Activated CD8-positive, alpha-beta memory T cell treated with anti-CD3 and anti-CD28 coated beads, Interleukin-2, amount 10 ng/mL, durations not matched to agents 7 days and 5 days (primary cell): ENCODE results near the gene DNAJB8. TPM values are rescaled to one million over a fixed set of nuclear protein-coding genes. Genes with fewer than 3 reads are reported as not detected.

ENCODE experiments used
- ATAC-seq: fragments of 150-1000 bp; cut with Tn5 transposase; one replicate; pipeline ENCODE4 v1.10.0; 2021; ENCODE audit warnings: moderate library complexity
- CTCF ChIA-PET: fragments of 350-600 bp; sonication (Branson Sonifier 250); formaldehyde crosslinking; loops from one replicate; lab custom pipeline; 2021; ENCODE audit warnings: antibody characterized with exemption; lab: Charles Lee
- DNase-seq: peaks from one replicate; pipeline ENCODE4 v3.0.0-alpha.2; 2020
- H3K27ac Mint-ChIP-seq: one replicate; pipeline ENCODE4 v1.8.0; 2021; ENCODE audit warnings: mild to moderate bottlenecking, mixed read lengths
- H3K27me3 Mint-ChIP-seq: one replicate; pipeline ENCODE4 v1.8.0; 2021; ENCODE audit warnings: mixed read lengths
- H3K36me3 Mint-ChIP-seq: one replicate; pipeline ENCODE4 v1.8.0; 2021; ENCODE audit warnings: mild to moderate bottlenecking, mixed read lengths
- H3K4me1 Mint-ChIP-seq: one replicate; pipeline ENCODE4 v1.8.0; 2021; ENCODE audit warnings: mixed read lengths
- H3K4me3 Mint-ChIP-seq: one replicate; pipeline ENCODE4 v1.8.0; 2021; ENCODE audit warnings: mild to moderate bottlenecking, moderate library complexity, mixed read lengths
- H3K9me3 Mint-ChIP-seq: one replicate; pipeline ENCODE4 v1.8.0; 2022; ENCODE audit warnings: low read depth, mixed read lengths
- total RNA-seq, 2 experiments: library from RNA; stranded (reverse); gene quantifications; one replicate each; pipeline ENCODE4 v1.2.3, GENCODE V29; 2021

DNAJB8 gene
- total RNA-seq, 2 experiments from 2014 or later = not detected

DNA sequence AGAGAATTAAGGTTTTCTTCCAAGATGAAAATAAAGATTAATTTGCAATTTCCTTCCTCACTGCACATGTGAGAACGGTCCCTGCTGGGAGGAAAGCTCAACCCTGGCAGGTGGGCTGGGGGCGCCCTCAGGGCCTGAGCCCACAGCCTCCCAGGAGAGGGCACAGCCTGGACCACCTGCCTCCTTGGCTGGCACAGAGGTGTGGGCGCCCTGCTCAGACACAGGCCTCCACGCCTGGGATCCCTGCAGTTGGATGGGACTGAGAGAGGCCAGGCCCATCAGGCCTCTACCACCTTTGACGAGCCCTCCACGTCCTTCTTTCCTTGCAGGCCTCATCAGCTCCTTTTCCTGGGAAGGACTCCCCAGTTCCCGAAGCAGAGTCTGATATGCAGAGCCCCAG is 46.4 kb downstream of the DNAJB8 start:
- H3K27me3 Mint-ChIP-seq = no peaks in the 10 kb centered on the region
- H3K36me3 Mint-ChIP-seq = no peaks in the 10 kb centered on the region
- no peak overlapping the region for H3K4me3 Mint-ChIP-seq
- no peaks in the 10 kb centered on the region for H3K4me1 Mint-ChIP-seq
- no peaks in the 10 kb centered on the region for H3K9me3 Mint-ChIP-seq
- H3K27ac Mint-ChIP-seq = no peak overlapping the region
- CTCF ChIA-PET = no interaction called here
- ATAC-seq = no peak
- DNase-seq = no peak

DNA sequence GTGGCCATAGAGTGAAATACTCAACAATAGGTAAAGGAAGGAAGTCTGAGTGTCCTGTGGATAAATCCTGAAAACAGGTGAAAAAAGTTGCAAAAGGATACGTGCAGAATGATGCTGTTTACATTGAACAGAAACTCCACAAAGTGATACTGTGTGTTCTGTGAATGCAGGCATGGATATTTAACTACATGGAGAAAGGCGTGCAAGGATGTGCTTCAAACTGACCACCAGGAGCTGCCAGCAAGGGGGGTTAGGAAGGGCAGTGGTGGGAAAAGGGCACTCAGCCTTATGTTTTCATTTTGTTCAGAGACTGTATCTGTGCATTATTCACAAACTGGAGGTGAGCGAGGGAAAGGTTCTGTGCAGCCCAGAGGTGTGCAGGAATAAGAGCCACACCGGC is 47.4 kb downstream of the DNAJB8 start:
- Mint-ChIP-seq H3K4me3 (no peak overlapping the region), H3K4me1 (no peaks in the 10 kb centered on the region), H3K9me3 (no peaks in the 10 kb centered on the region), H3K27me3 (no peaks in the 10 kb centered on the region), H3K36me3 (no peaks in the 10 kb centered on the region), H3K27ac (no peak overlapping the region)
- DNase-seq = no peak
- ATAC-seq = no peak
- CTCF ChIA-PET = no interaction called here

DNA sequence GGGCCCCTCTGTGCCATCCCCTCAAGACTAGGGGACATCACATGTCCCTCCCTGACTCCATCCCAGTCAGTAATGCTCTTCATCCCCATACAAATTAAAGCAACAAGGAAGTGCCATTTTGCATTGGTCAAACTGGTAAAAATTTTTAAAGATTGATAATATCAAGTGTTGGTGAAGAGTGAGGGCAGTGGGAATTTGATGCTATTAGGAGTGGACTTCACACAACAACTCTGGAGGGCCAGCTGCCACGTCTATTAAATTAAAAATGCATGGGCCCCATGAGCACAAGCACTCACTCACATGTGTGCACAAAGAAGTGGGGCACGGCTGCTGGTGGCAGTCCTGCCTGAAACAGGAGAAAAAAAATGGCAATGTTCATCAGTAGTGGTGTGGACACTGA is 47.8 kb downstream of the DNAJB8 start:
- DNase-seq = no peak
- Mint-ChIP-seq H3K9me3 (no peaks in the 10 kb centered on the region), H3K4me3 (no peak overlapping the region), H3K27me3 (no peaks in the 10 kb centered on the region), H3K36me3 (no peaks in the 10 kb centered on the region), H3K4me1 (no peaks in the 10 kb centered on the region), H3K27ac (no peak overlapping the region)
- CTCF ChIA-PET = no interaction called here
- ATAC-seq = no peak

DNA sequence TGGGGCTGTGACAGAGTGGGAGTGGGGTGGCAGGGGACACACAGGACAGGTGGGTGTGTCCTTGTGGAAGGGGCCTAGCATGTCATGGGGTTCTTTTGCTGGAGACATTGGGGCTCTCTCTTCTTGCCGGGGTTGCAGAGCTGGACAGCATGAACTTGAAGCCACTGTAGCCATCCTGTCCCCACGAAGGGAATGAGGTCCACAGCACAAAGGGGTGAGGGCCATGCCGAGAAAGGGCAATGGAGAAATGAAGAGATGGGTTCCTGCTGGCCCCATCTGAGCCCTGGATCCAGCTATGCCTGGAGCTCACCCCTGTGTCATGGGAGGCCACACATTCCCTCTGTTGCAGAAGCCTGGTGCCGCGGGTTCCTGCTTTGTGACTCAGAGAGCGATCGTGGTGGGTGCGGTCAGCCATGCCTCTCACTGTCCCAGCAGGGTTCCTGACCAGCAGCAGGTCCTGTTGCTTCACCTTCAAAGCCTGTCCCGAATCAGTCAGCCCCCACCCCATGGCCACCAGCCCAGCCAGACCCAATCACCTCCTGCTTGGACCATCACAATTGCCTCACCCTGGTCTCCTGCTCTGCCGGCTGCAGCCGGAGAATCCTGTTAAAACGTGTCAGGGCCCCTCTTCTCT is 50.0 kb downstream of the DNAJB8 start:
- H3K4me3 Mint-ChIP-seq = no peak overlapping the region
- H3K36me3 Mint-ChIP-seq = no peaks in the 10 kb centered on the region
- ATAC-seq (no peak), DNase-seq (no peak)
- H3K4me1 Mint-ChIP-seq = no peaks in the 10 kb centered on the region
- CTCF ChIA-PET = no interaction called here
- H3K27me3 Mint-ChIP-seq = no peaks in the 10 kb centered on the region
- H3K27ac Mint-ChIP-seq = no peak overlapping the region
- H3K9me3 Mint-ChIP-seq = no peaks in the 10 kb centered on the region

GRCh38 chr3:128415773-128416577 is 50.7 kb downstream of the DNAJB8 start:
- ATAC-seq (no peak), DNase-seq (no peak)
- Mint-ChIP-seq H3K4me3 (no peak overlapping the region), H3K27ac (no peak overlapping the region), H3K4me1 (no peaks in the 10 kb centered on the region), H3K9me3 (no peaks in the 10 kb centered on the region), H3K36me3 (no peaks in the 10 kb centered on the region), H3K27me3 (no peaks in the 10 kb centered on the region)
- CTCF ChIA-PET = no interaction called here

DNA sequence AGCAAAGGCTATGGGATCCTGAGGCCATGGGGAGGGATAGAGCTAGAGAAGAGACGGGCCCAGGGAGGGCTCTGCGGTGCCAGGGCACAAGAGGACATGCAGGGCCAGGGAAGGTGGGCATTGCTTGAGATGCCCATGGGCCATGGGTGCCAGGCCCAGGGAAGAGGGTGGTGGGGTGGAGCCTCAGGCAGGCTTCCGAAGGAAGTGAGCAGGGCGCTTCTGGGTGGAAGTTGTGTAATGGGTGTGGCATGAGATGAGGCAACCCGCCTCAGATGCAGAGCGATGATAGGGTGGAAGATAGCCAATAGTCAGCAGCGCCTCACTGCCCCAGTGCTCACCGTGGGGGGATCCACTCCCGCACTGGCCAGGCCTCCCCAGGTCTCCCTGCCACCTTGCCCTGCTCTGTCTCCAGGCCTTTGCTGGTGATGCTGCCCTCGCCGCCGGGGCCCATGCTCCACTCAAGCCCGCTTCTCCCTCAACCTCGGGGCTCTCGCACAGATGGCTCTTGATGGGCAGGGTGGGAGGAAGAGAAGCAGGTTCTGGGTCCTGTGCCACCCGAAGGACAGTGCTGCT is 51.4 kb downstream of the DNAJB8 start:
- DNase-seq (no peak), ATAC-seq (no peak)
- Mint-ChIP-seq H3K4me1 (no peaks in the 10 kb centered on the region), H3K4me3 (no peak overlapping the region), H3K36me3 (no peaks in the 10 kb centered on the region), H3K27ac (no peak overlapping the region), H3K9me3 (no peaks in the 10 kb centered on the region), H3K27me3 (no peaks in the 10 kb centered on the region)
- CTCF ChIA-PET = no interaction called here

GRCh38 chr3:128413413-128414205 is 53.1 kb downstream of the DNAJB8 start:
- H3K27ac Mint-ChIP-seq = no peak overlapping the region
- H3K4me1 Mint-ChIP-seq = no peaks in the 10 kb centered on the region
- no peaks in the 10 kb centered on the region for H3K9me3 Mint-ChIP-seq
- no peak for DNase-seq
- H3K4me3 Mint-ChIP-seq = no peak overlapping the region
- no peaks in the 10 kb centered on the region for H3K36me3 Mint-ChIP-seq
- H3K27me3 Mint-ChIP-seq = no peaks in the 10 kb centered on the region
- CTCF ChIA-PET = no interaction called here
- ATAC-seq = no peak

DNA sequence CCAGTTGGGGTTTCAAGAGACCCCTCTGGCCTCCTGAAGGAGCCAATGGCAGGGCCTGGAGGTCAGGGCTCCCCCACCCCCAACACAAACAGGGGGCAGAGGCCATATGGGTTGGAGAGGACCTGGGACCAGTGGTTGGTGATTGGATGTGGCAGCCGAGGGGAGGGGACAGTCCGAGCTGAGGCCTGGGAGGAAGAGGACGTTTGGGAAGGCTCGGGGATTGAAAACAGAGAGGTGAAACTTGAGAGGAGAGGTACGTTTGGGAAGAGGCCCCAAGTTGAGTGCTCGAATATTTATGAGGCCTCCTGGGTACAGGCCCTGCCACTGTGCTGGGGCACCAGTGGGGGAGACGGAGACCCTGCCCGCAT is 53.7 kb downstream of the DNAJB8 start:
- H3K4me1 Mint-ChIP-seq = no peaks in the 10 kb centered on the region
- no peaks in the 10 kb centered on the region for H3K9me3 Mint-ChIP-seq

More for the DNA sequence above, 53.7 kb downstream of the DNAJB8 start:
- CTCF ChIA-PET = no interaction called here
- no peak overlapping the region for H3K4me3 Mint-ChIP-seq
- H3K36me3 Mint-ChIP-seq = no peaks in the 10 kb centered on the region
- no peak for DNase-seq
- H3K27ac Mint-ChIP-seq = no peak overlapping the region
- H3K27me3 Mint-ChIP-seq = no peaks in the 10 kb centered on the region
- no peak for ATAC-seq

Other genes with a start within 250 kb of the DNAJB8 start
- under 1 TPM in 1 of 2 experiments, not detected in 1; 0.28 TPM for gene GATA2, start 26.3 kb upstream of the DNAJB8 start, total RNA-seq
- gene RPN1, start 183.9 kb upstream of the DNAJB8 start, total RNA-seq = 100 to 1,000 TPM; 151 to 175 TPM